ENCODE results near the gene GADL1.

The GADL1 gene

GRCh38 chr3:30690199-30690598, 204.3 kb downstream of the GADL1 start:
- Histone ChIP-seq H3K4me3 (ENCODE audit: low read depth, low read length) (no peak overlapping the region), H3K9me3 (ENCODE audit: control insufficient read depth, insufficient read depth, low read depth, low read length) (no peaks in the 10 kb centered on the region), H3K27ac (ENCODE audit: extremely low read depth, low read depth, low read length) (no peak overlapping the region), H3K4me1 (ENCODE audit: control insufficient read depth, insufficient read depth, low read length) (peaks cover 4% of the 10 kb centered on the region), H3K36me3 (ENCODE audit: control insufficient read depth in 2 of 2, insufficient read depth in 1 of 2, low read length in 2 of 2) (peaks cover 0 to 39% of the 10 kb centered on the region in 2 experiments; a peak in 1 of 3 replicates)
- POLR2A ChIA-PET = no interaction called here
- CTCF ChIA-PET = interaction anchor here (0.8 to 5.4 kb wide), 4 partner anchors 373 to 647 kb away, joined by 3 to 28 read pairs (median 12); no protein-coding TSS in a partner anchor
- TF ChIP-seq ZNF518A (tag by site-specific recombination; conservative IDR thresholded peaks at IDR 0.05; ENCODE audit: low read depth) = no peak
- TF ChIP-seq ZNF610 (tag by site-specific recombination; IDR thresholded peaks at IDR 0.05; ENCODE audit: borderline replicate concordance) = no peak
- no peak for TF ChIP-seq ZNF623 (tag by site-specific recombination; IDR thresholded peaks at IDR 0.05)
- no peak for TF ChIP-seq ZNF423 (tag by site-specific recombination; IDR thresholded peaks at IDR 0.05)
- no peak for TF ChIP-seq ZNF24 (tag by site-specific recombination; IDR thresholded peaks at IDR 0.05)
- no peak for TF ChIP-seq HIC1 (tag by site-specific recombination; IDR thresholded peaks at IDR 0.05)
- no peak for TF ChIP-seq ZNF473 (tag by site-specific recombination; IDR thresholded peaks at IDR 0.05)
- TF ChIP-seq, protein P1, sequence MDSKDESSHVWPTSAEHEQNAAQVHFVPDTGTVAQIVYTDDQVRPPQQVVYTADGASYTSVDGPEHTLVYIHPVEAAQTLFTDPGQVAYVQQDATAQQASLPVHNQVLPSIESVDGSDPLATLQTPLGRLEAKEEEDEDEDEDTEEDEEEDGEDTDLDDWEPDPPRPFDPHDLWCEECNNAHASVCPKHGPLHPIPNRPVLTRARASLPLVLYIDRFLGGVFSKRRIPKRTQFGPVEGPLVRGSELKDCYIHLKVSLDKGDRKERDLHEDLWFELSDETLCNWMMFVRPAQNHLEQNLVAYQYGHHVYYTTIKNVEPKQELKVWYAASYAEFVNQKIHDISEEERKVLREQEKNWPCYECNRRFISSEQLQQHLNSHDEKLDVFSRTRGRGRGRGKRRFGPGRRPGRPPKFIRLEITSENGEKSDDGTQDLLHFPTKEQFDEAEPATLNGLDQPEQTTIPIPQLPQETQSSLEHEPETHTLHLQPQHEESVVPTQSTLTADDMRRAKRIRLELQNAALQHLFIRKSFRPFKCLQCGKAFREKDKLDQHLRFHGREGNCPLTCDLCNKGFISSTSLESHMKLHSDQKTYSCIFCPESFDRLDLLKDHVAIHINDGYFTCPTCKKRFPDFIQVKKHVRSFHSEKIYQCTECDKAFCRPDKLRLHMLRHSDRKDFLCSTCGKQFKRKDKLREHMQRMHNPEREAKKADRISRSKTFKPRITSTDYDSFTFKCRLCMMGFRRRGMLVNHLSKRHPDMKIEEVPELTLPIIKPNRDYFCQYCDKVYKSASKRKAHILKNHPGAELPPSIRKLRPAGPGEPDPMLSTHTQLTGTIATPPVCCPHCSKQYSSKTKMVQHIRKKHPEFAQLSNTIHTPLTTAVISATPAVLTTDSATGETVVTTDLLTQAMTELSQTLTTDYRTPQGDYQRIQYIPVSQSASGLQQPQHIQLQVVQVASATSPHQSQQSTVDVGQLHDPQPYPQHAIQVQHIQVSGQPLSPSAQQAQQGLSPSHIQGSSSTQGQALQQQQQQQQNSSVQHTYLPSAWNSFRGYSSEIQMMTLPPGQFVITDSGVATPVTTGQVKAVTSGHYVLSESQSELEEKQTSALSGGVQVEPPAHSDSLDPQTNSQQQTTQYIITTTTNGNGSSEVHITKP (tag by site-specific recombination; IDR thresholded peaks at IDR 0.05) = no peak
- no peak for TF ChIP-seq RBAK (tag by site-specific recombination; IDR thresholded peaks at IDR 0.05)
- TF ChIP-seq ZBTB21 (tag by site-specific recombination; IDR thresholded peaks at IDR 0.05) = no peak
- TF ChIP-seq ZNF155 (tag by site-specific recombination; IDR thresholded peaks at IDR 0.05) = no peak
- no peak for TF ChIP-seq KLF16 (tag by site-specific recombination; IDR thresholded peaks at IDR 0.05)
- no peak for TF ChIP-seq ZNF624 (tag by site-specific recombination; IDR thresholded peaks at IDR 0.05)
- no peak for TF ChIP-seq ZNF398 (tag by site-specific recombination; IDR thresholded peaks at IDR 0.05)
